ENCODE results near the gene SYK.

SYK gene

GRCh38 chr9:90857091-90857490 lies 55.5 kb downstream of the SYK start:
- Histone ChIP-seq H3K27ac (ENCODE audit: low read length) (no peak overlapping the region), H3K27me3 (ENCODE audit: insufficient read depth, low read length) (no peaks in the 10 kb centered on the region), H3K9ac (ENCODE audit: low read depth, low read length) (no peak overlapping the region), H3K9me3 (ENCODE audit: insufficient read depth, low read depth, low read length) (no peaks in the 10 kb centered on the region), H3K4me1 (ENCODE audit: insufficient read depth, low read length) (no peaks in the 10 kb centered on the region), H3K4me3 (ENCODE audit: low read length) (no peak overlapping the region), H3K36me3 (ENCODE audit: insufficient read depth, low read depth, low read length) (no peaks in the 10 kb centered on the region)

- Histone ChIP-seq H3K4me1 (ENCODE audit: insufficient read depth, low read length) (no peaks in the 10 kb centered on the region), H3K36me3 (ENCODE audit: insufficient read depth, low read depth, low read length) (no peaks in the 10 kb centered on the region), H3K27ac (ENCODE audit: low read length) (no peak overlapping the region), H3K9ac (ENCODE audit: low read depth, low read length) (no peak overlapping the region), H3K9me3 (ENCODE audit: insufficient read depth, low read depth, low read length) (no peaks in the 10 kb centered on the region), H3K4me3 (ENCODE audit: low read length) (no peak overlapping the region), H3K27me3 (ENCODE audit: insufficient read depth, low read length) (no peaks in the 10 kb centered on the region)
Observed at GRCh38 chr9:90857855-90858254, 56.2 kb downstream of the SYK start.

DNA sequence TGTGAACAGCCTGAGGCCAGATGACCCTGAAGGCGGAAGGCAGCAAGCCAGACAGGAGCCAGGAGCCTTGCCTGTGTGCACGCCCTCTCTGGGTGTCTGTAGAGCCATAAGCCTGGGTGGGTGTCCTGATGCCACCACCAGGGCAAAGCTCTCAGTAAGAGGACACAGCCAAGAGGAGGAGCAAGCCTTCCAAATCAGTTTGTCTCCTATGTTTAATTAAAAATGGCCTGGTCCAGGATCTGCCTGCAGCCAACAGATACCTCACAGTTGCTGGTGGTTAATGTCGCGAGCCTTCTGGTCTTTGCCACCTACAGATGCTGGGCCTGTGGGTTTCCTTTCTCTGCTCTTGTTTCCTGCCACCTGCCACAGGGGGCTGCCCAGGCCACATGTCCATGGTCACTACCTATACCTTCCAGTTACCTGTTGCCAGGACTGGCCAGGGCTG lies 56.9 kb downstream of the SYK start:
- Histone ChIP-seq H3K4me1 (ENCODE audit: insufficient read depth, low read length) (no peaks in the 10 kb centered on the region), H3K36me3 (ENCODE audit: insufficient read depth, low read depth, low read length) (no peaks in the 10 kb centered on the region), H3K9ac (ENCODE audit: low read depth, low read length) (no peak overlapping the region), H3K4me3 (ENCODE audit: low read length) (no peak overlapping the region), H3K27me3 (ENCODE audit: insufficient read depth, low read length) (no peaks in the 10 kb centered on the region), H3K9me3 (ENCODE audit: insufficient read depth, low read depth, low read length) (no peaks in the 10 kb centered on the region), H3K27ac (ENCODE audit: low read length) (no peak overlapping the region)

GRCh38 chr9:90860382-90860781 lies 58.8 kb downstream of the SYK start:
- Histone ChIP-seq H3K4me3 (ENCODE audit: low read length) (no peak overlapping the region), H3K4me1 (ENCODE audit: insufficient read depth, low read length) (no peaks in the 10 kb centered on the region), H3K27ac (ENCODE audit: low read length) (no peak overlapping the region), H3K36me3 (ENCODE audit: insufficient read depth, low read depth, low read length) (no peaks in the 10 kb centered on the region), H3K9ac (ENCODE audit: low read depth, low read length) (no peak overlapping the region), H3K27me3 (ENCODE audit: insufficient read depth, low read length) (no peaks in the 10 kb centered on the region), H3K9me3 (ENCODE audit: insufficient read depth, low read depth, low read length) (no peaks in the 10 kb centered on the region)

GRCh38 chr9:90860826-90861225 lies 59.2 kb downstream of the SYK start:
- Histone ChIP-seq H3K27ac (ENCODE audit: low read length) (no peak overlapping the region), H3K36me3 (ENCODE audit: insufficient read depth, low read depth, low read length) (no peaks in the 10 kb centered on the region), H3K4me3 (ENCODE audit: low read length) (no peak overlapping the region), H3K27me3 (ENCODE audit: insufficient read depth, low read length) (no peaks in the 10 kb centered on the region), H3K4me1 (ENCODE audit: insufficient read depth, low read length) (no peaks in the 10 kb centered on the region), H3K9ac (ENCODE audit: low read depth, low read length) (no peak overlapping the region), H3K9me3 (ENCODE audit: insufficient read depth, low read depth, low read length) (no peaks in the 10 kb centered on the region)

- Histone ChIP-seq H3K4me1 (ENCODE audit: insufficient read depth, low read length) (no peaks in the 10 kb centered on the region), H3K9me3 (ENCODE audit: insufficient read depth, low read depth, low read length) (no peaks in the 10 kb centered on the region), H3K36me3 (ENCODE audit: insufficient read depth, low read depth, low read length) (no peaks in the 10 kb centered on the region), H3K27me3 (ENCODE audit: insufficient read depth, low read length) (no peaks in the 10 kb centered on the region), H3K9ac (ENCODE audit: low read depth, low read length) (no peak overlapping the region), H3K27ac (ENCODE audit: low read length) (no peak overlapping the region), H3K4me3 (ENCODE audit: low read length) (no peak overlapping the region)
Observed at GRCh38 chr9:90861380-90861779, 59.8 kb downstream of the SYK start.

GRCh38 chr9:90861826-90862740 lies 60.5 kb downstream of the SYK start:
- Histone ChIP-seq H3K4me3 (ENCODE audit: low read length) (no peak overlapping the region), H3K9ac (ENCODE audit: low read depth, low read length) (no peak overlapping the region), H3K27ac (ENCODE audit: low read length) (no peak overlapping the region), H3K27me3 (ENCODE audit: insufficient read depth, low read length) (no peaks in the 10 kb centered on the region), H3K4me1 (ENCODE audit: insufficient read depth, low read length) (no peaks in the 10 kb centered on the region), H3K36me3 (ENCODE audit: insufficient read depth, low read depth, low read length) (no peaks in the 10 kb centered on the region), H3K9me3 (ENCODE audit: insufficient read depth, low read depth, low read length) (no peaks in the 10 kb centered on the region)

DNA sequence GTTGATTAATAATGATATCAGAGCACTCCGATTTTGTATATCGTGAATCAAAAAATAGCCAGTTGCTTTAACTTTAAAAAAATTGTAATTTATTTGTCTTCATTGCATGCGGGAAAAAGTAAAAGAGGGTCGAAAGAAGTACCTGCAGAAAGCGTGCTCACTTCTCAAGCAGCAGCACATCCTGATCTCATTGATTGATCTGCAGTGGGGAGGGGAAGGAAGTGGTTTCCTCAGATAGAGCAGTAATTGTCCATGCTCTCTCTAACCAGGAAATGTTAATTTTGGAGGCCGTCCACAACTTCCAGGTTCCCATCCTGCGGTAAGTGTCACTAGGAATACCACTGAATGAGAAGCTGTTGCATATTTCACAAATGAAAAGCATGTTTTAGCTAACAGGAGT lies 63.2 kb downstream of the SYK start:
- no peaks in the 10 kb centered on the region for H3K27me3 ChIP-seq (ENCODE audit: insufficient read depth, low read length)
- no peaks in the 10 kb centered on the region for H3K36me3 ChIP-seq (ENCODE audit: insufficient read depth, low read depth, low read length)
- no peak overlapping the region for H3K4me3 ChIP-seq (ENCODE audit: low read length)
- H3K4me1 ChIP-seq (ENCODE audit: insufficient read depth, low read length), result no peaks in the 10 kb centered on the region
- no peaks in the 10 kb centered on the region for H3K9me3 ChIP-seq (ENCODE audit: insufficient read depth, low read depth, low read length)
- no peak overlapping the region for H3K27ac ChIP-seq (ENCODE audit: low read length)
- no peak overlapping the region for H3K9ac ChIP-seq (ENCODE audit: low read depth, low read length)

GRCh38 chr9:90867101-90867500 lies 65.5 kb downstream of the SYK start:
- H3K9ac ChIP-seq (ENCODE audit: low read depth, low read length), result no peak overlapping the region
- no peak overlapping the region for H3K27ac ChIP-seq (ENCODE audit: low read length)
- H3K27me3 ChIP-seq (ENCODE audit: insufficient read depth, low read length), result no peaks in the 10 kb centered on the region
- H3K4me1 ChIP-seq (ENCODE audit: insufficient read depth, low read length), result peaks cover 3% of the 10 kb centered on the region; the same call in 1 of the 2 replicates
- H3K9me3 ChIP-seq (ENCODE audit: insufficient read depth, low read depth, low read length), result no peaks in the 10 kb centered on the region
- no peak overlapping the region for H3K4me3 ChIP-seq (ENCODE audit: low read length)
- H3K36me3 ChIP-seq (ENCODE audit: insufficient read depth, low read depth, low read length), result no peaks in the 10 kb centered on the region

- Histone ChIP-seq H3K4me1 (ENCODE audit: insufficient read depth, low read length) (peaks cover 3% of the 10 kb centered on the region; the same call in 1 of the 2 replicates), H3K27ac (ENCODE audit: low read length) (no peak overlapping the region), H3K9ac (ENCODE audit: low read depth, low read length) (no peak overlapping the region), H3K9me3 (ENCODE audit: insufficient read depth, low read depth, low read length) (no peaks in the 10 kb centered on the region), H3K4me3 (ENCODE audit: low read length) (no peak overlapping the region), H3K36me3 (ENCODE audit: insufficient read depth, low read depth, low read length) (no peaks in the 10 kb centered on the region), H3K27me3 (ENCODE audit: insufficient read depth, low read length) (no peaks in the 10 kb centered on the region)
Observed at GRCh38 chr9:90868555-90868954, 66.9 kb downstream of the SYK start.

- Histone ChIP-seq H3K9ac (ENCODE audit: low read depth, low read length) (no peak overlapping the region), H3K27ac (ENCODE audit: low read length) (no peak overlapping the region), H3K9me3 (ENCODE audit: insufficient read depth, low read depth, low read length) (no peaks in the 10 kb centered on the region), H3K4me3 (ENCODE audit: low read length) (no peak overlapping the region), H3K27me3 (ENCODE audit: insufficient read depth, low read length) (no peaks in the 10 kb centered on the region), H3K36me3 (ENCODE audit: insufficient read depth, low read depth, low read length) (no peaks in the 10 kb centered on the region), H3K4me1 (ENCODE audit: insufficient read depth, low read length) (peaks cover 3% of the 10 kb centered on the region; the same call in 1 of the 2 replicates)
Observed at GRCh38 chr9:90869361-90869760, 67.7 kb downstream of the SYK start.

DNA sequence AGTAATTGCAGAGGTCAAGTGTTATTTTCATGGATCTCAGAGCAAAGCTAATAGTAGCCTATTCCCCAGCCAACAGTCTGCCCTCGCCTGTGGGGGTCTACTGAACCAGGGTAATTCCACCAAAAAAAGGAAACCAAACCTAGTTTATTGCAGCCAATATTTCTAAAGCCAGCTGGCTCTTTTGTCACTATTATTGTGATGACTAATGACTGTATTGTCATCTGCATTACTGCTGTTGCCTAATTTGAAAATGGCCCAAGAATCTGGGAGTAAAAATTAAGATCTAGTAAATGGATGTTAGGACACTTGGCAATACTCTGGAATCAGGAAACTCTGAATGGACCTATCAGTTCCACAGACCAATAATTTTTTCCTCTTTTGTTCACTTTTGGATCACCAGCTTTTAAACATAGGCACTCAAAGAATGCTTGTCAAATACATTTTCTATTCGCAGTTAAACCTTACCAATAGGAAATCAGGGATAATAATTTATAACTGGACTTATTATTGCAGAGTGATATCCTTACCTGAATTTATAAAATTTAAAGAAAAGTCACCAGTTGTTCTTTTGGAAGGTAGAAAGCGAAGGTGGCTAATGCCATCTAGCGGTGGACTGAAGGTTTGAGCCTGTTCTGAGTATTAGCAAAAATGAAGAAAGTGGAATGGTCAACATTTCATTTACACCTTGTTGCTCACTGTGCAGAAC lies 69.2 kb downstream of the SYK start:
- H3K9me3 ChIP-seq (ENCODE audit: insufficient read depth, low read depth, low read length), result no peaks in the 10 kb centered on the region
- no peaks in the 10 kb centered on the region for H3K36me3 ChIP-seq (ENCODE audit: insufficient read depth, low read depth, low read length)
- no peak overlapping the region for H3K27ac ChIP-seq (ENCODE audit: low read length)
- peaks cover 3% of the 10 kb centered on the region; the same call in 1 of the 2 replicates for H3K4me1 ChIP-seq (ENCODE audit: insufficient read depth, low read length)
- no peak overlapping the region for H3K9ac ChIP-seq (ENCODE audit: low read depth, low read length)
- H3K4me3 ChIP-seq (ENCODE audit: low read length), result no peak overlapping the region
- H3K27me3 ChIP-seq (ENCODE audit: insufficient read depth, low read length), result no peaks in the 10 kb centered on the region
